Neural progenitor cell (in vitro differentiated cells): ENCODE measurements around the gene GLRA1.

Experiments
- CTCF ChIP-seq: fragments of 200-600 bp; sonication (generic); IDR thresholded peaks from 2 replicates; pipeline ENCODE4 v1.5.1; 2017; ENCODE audit warnings: antibody characterized with exemption, mild to moderate bottlenecking
- EZH2 ChIP-seq: fragments of 200-600 bp; sonication (generic); IDR thresholded peaks from 2 replicates; pipeline ENCODE4 v1.6.1; 2017; ENCODE audit warnings: antibody characterized with exemption, mild to moderate bottlenecking, moderate library complexity
- EZH2phosphoT487 ChIP-seq: fragments of 200-600 bp; sonication (generic); IDR thresholded peaks from 2 replicates; pipeline ENCODE4 v1.6.1; 2017; ENCODE audit warnings: antibody characterized with exemption

- TF ChIP-seq CTCF, result no peak
- no peak for TF ChIP-seq EZH2phosphoT487
- TF ChIP-seq EZH2, result no peak
Observed at GRCh38 chr5:151899399-151899798, 25.3 kb downstream of the GLRA1 start.
